Progenitor cell of endocrine pancreas (in vitro differentiated cells): ENCODE measurements around the gene CCDC196. TPM values are rescaled to one million over a fixed set of nuclear protein-coding genes. Genes with fewer than 3 reads are reported as not detected.
A peak's percentile ranks its signal among the peaks of the same experiment; 100 is the strongest.

ENCODE experiments used
- DNase-seq: peaks from one replicate; pipeline ENCODE4 v3.0.0; 2021; ENCODE audit warnings: low spot score; ENCODE audit not compliant: unreplicated experiment
- H3K27ac Mint-ChIP-seq: 2 replicates; pipeline ENCODE4 v1.8.0; 2021; ENCODE audit warnings: mild to moderate bottlenecking, moderate library complexity, mixed read lengths
- H3K27me3 Mint-ChIP-seq: 2 replicates; pipeline ENCODE4 v1.8.0; 2021; ENCODE audit warnings: mixed read lengths
- H3K36me3 Mint-ChIP-seq: 2 replicates; pipeline ENCODE4 v1.8.0; 2022; ENCODE audit warnings: mixed read lengths; ENCODE audit not compliant: insufficient read depth
- H3K4me1 Mint-ChIP-seq: 2 replicates; pipeline ENCODE4 v1.8.0; 2021; ENCODE audit warnings: low read depth, mixed read lengths
- H3K4me3 Mint-ChIP-seq: 2 replicates; pipeline ENCODE4 v1.8.0; 2021; ENCODE audit warnings: low read depth, mild to moderate bottlenecking, moderate library complexity, mixed read lengths
- H3K9me3 Mint-ChIP-seq: 2 replicates; pipeline ENCODE4 v1.8.0; 2021; ENCODE audit warnings: low read depth, mixed read lengths
- total RNA-seq: library from RNA; stranded (reverse); gene quantifications from 2 replicates; pipeline ENCODE4 v1.2.1, GENCODE V29; 2021
- TF ChIP-seq, protein P1 (sequence below): fragments of 200-600 bp; sonication (generic); IDR thresholded peaks from one replicate; pipeline ENCODE4 v1.5.0; 2021; ENCODE audit warnings: antibody characterized with exemption, mild to moderate bottlenecking; ENCODE audit not compliant: unreplicated experiment

CCDC196 gene
- total RNA-seq, 1 donor from 2014 or later: not detected

DNA sequence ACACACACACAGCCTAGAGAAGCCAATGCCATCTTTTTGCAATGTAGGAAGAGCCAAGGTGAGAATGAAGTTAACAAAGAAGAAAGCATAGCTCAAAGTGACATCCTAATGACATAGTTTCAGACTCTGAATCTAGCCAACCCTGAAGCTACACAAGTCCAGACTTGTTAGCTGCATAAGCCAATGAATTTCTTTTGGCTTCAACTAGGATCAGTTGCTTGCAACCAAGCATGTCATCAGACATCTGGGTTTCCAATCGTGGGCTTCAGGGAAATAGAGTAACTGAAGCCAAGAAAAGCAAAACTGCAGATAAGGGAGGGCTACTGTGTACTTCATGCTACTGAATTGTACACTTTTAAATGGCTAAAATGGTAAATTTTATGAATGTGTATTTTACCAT lies 17.4 kb downstream of the CCDC196 start:
- Mint-ChIP-seq H3K4me1 (peaks cover 5% of the 10 kb centered on the region), H3K4me3 (no peak overlapping the region), H3K27ac (no peak overlapping the region), H3K36me3 (no peaks in the 10 kb centered on the region), H3K27me3 (peaks cover 5% of the 10 kb centered on the region), H3K9me3 (no peaks in the 10 kb centered on the region)
- TF ChIP-seq, protein P1, sequence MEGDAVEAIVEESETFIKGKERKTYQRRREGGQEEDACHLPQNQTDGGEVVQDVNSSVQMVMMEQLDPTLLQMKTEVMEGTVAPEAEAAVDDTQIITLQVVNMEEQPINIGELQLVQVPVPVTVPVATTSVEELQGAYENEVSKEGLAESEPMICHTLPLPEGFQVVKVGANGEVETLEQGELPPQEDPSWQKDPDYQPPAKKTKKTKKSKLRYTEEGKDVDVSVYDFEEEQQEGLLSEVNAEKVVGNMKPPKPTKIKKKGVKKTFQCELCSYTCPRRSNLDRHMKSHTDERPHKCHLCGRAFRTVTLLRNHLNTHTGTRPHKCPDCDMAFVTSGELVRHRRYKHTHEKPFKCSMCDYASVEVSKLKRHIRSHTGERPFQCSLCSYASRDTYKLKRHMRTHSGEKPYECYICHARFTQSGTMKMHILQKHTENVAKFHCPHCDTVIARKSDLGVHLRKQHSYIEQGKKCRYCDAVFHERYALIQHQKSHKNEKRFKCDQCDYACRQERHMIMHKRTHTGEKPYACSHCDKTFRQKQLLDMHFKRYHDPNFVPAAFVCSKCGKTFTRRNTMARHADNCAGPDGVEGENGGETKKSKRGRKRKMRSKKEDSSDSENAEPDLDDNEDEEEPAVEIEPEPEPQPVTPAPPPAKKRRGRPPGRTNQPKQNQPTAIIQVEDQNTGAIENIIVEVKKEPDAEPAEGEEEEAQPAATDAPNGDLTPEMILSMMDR: no peak
- no peak for DNase-seq

DNA sequence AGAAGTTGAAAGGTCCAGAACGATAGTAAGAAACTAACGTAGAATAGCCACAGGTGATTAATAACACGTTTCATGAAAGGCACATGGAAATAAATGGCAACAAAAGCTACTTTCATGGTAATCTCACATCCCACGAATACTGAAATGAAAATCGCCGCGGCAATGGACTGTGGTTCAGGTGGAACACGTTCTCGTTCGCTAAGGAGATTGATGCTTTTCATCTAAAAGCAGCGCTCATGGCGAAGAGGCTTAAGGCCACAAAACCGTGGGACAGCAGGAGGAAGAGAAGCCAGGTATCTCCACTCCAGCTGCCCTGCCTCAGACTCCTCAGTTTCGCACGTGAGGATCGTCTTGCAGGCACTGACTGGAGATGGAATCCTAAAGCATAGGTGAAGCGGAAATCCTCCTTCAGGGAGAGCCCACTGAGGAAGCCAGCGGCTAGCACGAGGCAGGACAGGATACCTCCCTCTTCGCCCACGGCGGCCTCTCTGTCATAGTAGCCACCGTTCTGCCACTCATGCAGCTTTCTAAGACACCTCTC lies 21.1 kb downstream of the CCDC196 start:
- DNase-seq: no peak
- H3K27me3 Mint-ChIP-seq: peaks cover 28% of the 10 kb centered on the region
- H3K4me1 Mint-ChIP-seq: peaks cover 8% of the 10 kb centered on the region
- TF ChIP-seq, protein P1: no peak
- H3K36me3 Mint-ChIP-seq: no peaks in the 10 kb centered on the region
- H3K27ac Mint-ChIP-seq: peak overlapping the region; percentile 97
- no peaks in the 10 kb centered on the region for H3K9me3 Mint-ChIP-seq
- peak overlapping the region; percentile 87 for H3K4me3 Mint-ChIP-seq

DNA sequence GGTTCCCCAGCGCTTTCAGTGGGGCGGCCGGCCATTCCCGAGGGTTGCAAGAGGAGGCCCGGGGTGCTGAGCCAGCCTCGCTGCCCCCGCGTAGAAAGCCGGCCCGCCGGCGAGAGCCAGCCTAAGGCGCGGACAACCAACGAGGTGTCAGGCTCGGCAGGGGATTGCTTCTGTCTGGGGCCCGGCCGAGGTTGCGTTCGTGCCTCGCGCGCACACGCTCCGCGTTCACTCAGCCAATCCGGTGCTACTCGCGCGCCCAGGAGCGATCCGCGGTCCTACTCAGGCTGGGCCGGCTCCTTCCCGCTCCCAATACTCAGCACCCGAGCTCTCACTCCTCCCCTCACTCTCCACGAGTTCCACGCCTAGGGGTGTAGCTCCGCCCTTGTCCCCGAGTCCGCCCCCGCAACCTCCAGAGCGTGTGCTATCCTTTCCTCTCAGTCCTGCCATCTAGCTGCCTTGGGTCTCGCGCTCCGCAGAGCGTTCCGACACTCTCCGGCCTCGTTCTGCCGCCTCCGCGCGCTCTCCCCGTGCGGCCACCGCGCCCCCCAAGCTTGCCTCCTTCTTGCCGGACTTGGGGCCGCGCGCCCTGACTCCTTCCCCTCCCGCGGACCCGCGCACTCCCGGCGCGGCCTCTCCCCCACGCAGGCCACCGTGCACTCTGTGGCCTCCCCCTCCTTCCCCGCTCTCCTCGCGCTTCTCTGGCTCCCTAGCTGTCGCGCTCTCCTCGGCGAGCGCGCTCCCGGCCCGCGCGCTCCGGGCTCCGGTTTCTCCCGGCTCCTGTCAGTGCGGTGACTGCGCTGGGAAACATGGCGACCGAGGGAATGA lies 21.8 kb downstream of the CCDC196 start, which contains the start of gene GPHN:
GPHN (plus strand) TSS at position 426 of the 825 bp plus-strand sequence.
- H3K36me3 Mint-ChIP-seq: no peaks in the 10 kb centered on the region
- peak; percentile 85 for DNase-seq
- H3K9me3 Mint-ChIP-seq: no peaks in the 10 kb centered on the region
- peaks cover 29% of the 10 kb centered on the region for H3K27me3 Mint-ChIP-seq
- TF ChIP-seq, protein P1: no peak
- H3K27ac Mint-ChIP-seq: peak within 1 kb of the TSS; percentile 97
- H3K4me3 Mint-ChIP-seq: peak within 1 kb of the TSS; percentile 87
- H3K4me1 Mint-ChIP-seq: peaks cover 8% of the 10 kb centered on the region

DNA sequence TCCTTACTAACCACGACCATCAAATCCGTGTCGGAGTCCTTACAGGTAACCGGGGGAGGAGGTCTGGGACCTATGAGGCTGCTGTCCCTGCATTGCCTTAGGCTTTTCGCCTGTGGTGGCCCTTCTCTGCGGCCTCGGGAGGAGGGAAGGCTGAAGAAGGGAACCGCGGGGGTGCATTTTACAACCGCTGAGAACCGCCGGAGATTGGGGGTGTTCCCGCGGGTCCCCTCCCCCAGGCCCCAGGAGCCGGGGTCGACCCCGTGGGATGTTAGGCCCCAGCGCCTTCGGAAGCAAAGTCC lies 22.3 kb downstream of the CCDC196 start:
- H3K27me3 Mint-ChIP-seq: peaks cover 27% of the 10 kb centered on the region
- no peak for DNase-seq
- peak overlapping the region; percentile 87 for H3K4me3 Mint-ChIP-seq
- TF ChIP-seq, protein P1: no peak
- peak overlapping the region; percentile 97 for H3K27ac Mint-ChIP-seq
- no peaks in the 10 kb centered on the region for H3K9me3 Mint-ChIP-seq
- H3K36me3 Mint-ChIP-seq: no peaks in the 10 kb centered on the region
- H3K4me1 Mint-ChIP-seq: peaks cover 8% of the 10 kb centered on the region

DNA sequence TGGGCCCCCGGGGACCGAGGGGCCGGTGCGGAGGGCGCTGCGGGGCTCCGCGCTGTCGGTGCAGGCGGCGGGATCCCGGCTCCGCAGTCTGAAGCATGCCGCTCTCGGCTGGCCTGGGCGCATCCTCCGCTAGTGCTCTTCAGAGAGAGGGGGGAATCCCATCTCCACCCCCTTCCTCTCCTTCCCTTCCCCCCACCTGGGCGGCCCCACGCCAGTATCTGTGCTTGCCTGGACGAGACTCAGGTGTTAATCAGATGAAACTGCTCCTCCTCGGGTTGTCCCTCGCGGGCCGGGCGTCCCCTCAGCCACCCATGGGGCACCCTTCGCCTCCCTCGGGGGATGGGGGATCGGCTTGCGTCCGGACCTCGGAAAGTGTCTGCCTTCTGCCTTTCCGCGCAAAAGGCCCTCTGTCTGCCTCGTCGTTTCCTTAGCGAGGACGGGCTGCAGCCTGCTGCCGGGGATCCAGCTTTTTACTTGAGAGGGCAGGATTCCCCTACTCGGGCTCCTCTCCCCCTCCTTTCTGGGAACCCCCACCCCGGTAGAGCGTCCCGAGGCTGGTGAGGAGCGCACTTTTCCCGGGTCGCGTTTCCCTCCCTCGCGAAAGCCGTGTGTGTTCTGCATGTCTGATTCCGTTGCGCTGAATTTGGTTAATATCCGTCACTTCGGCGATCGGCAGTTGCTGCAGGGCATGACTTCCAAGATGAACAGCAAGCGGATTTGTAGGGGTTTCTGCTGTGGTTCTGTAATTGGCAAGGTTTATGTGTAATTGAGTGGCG lies 22.9 kb downstream of the CCDC196 start:
- Mint-ChIP-seq H3K4me3 (peak overlapping the region; percentile 87), H3K36me3 (no peaks in the 10 kb centered on the region), H3K27ac (peak overlapping the region; percentile 81), H3K9me3 (no peaks in the 10 kb centered on the region), H3K27me3 (peaks cover 27% of the 10 kb centered on the region), H3K4me1 (peaks cover 8% of the 10 kb centered on the region)
- peak; percentile 33 for DNase-seq
- TF ChIP-seq, protein P1: no peak
